COR-L47 (cell line): Measurements from ENCODE around the gene IGF1R.
"Not testable (repeated sequence)": the region's sequence is repeated elsewhere in the genome, so short reads cannot be mapped to it uniquely, and the experiment has no call there.

Experiments
- DNase-seq: peaks from one replicate; lab custom pipeline; 2025; lab: John Stamatoyannopoulos, UW

IGF1R gene

DNA sequence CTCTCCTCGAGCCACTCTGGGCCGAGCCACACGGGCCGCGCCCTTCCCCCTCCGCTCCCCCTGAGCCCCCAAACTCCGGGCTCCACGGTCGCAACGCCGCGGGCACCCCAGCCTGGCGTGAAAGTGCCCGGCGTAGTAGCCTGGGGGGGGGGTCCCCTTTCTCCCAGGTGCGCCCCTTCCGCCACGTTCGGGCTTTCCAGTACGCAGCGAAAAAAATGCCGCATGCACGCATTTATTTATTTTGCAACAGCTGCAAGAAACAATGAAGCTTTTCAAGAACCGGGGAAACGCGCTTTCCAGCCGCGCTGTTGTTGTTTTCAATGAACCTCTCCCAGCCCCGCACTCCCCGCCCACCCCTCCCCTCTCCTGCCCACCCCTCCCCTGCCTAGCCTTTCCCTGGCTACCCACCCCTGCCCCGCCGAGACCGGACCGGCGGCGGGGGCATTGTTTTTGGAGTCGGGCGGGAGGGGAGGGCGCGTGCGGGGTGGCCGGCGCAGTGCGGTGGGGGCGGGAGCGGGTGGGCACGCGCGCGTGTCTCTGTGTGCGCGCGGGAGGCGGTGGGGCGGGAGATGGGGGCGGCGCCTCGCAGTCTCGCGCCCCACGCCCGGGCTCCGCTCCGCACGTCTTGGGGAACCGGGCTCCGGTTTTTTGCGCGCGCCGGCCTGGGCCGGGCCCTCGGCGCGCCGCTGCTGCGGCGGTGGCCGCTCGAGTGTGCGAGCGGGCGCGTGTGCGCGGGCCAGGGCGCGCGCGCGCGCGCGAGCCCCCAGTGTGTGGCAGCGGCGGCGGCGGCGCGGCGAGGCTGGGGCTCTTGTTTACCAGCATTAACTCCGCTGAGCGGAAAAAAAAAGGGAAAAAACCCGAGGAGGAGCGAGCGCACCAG, at the start of gene IGF1R:
Gene IGF1R, plus strand, starts transcription at position 766 of the 880 bp plus-strand sequence. CDS start 1,043 bp downstream, outside the sequence.
- DNase-seq, result peak; percentile 83

DNA sequence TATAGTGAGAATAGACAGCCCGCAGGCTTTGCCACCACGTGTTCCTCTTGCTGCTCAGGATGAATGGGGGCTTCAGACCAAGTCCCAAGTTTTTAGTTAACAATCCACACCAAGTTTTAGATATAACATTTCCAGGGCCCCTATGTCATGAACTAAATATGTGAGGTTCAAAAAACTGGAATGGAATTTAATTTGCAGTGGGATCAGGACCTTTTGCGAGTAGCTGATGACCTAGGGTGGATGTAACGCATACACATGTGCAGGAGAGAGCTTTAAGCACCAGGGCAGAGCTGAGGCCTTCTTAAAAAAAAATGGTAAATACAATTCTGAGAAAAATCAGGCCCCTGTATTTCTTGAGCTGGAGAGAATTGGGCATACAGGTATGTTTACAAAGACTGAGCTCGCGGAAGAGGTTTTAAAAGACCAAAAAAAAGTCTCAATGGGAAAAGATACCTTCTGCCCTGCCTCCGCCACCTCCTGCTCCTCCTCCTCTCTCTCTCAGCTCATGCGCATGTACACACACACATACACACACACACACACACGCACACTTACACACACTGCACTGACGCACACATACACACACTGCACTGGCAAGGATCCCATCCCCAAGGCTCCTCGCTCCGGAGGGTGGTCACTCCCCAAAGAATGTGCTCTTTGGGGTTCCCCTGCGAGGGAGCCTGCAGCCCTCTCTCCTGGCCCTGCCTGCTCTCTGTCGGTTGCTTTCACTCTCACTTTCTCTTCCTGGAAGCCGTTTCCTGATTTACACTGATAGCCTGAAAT, 48.2 kb upstream of the IGF1R start:
- no peak for DNase-seq

DNA sequence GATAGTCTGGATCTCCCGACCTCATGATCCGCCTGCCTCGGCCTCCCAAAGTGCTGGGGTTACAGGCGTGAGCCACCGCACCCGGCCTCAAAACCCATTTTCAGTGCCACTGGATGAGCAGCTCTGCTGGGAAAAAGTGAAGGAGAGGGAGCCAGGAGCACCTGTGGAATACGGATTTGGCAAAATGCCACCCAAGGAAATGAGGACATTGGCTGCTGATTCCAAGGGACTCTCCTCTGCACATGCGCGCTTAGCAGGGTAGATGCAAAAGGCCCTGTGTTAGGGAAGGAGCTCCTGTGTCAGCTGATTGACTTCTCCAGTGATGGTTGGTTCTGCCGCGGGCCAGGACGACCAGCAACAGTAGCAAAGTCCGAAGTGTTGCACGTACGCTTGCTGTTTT, 43.4 kb upstream of the IGF1R start:
- DNase-seq, result no peak

DNA sequence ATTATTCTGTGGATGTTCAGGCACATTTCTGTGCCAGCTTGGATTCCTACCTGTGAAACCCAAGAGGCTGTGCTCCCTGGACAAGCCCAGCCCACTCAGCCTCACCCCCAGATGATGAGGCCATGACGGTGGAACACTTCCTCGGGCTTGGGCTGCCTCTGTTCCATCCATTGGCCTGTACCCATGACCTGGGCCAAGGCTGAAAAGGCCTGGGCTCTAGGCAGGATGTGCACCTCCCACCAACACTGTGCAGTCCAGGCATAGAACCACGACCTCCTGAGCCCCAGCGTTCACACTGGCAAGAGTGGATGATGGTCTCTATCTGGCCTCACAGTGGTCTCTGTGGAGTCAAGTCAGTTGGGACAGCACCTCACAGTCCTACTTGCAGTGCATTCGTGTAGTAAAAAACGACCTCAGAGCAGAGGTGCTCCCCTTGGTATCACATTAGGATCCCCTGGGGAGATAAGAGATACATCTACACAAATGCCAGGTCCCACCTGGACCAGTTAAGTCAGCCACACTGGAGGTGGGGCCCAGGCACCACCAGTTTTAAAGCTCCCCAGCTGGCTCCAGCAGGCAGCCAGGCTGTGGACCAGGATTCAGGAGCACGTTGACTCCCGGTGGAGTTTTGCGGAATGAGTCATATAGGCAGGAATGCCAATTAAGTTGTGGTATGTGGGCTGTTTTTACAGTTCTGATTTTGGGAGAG, 39.0 kb upstream of the IGF1R start:
- no peak for DNase-seq

DNA sequence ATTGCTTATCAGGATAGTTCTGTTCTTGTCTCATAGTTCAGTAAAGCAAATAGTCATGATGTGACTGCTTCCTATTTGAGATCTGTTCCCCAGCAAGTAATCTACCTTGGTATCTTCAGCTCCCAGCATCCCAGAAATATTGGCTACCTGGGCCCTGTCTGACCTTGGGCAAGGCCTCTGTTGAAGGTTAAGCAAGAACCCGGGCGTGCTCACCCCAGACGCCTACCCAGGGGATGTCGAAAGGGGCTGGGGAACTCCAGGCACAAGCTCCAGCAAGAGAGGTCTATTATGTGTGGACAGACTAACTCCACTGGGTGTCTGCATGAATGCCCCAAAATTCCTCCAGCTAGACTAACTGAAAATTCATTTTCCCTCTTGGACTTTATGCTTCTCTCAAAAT, 37.3 kb upstream of the IGF1R start:
- no peak for DNase-seq

DNA sequence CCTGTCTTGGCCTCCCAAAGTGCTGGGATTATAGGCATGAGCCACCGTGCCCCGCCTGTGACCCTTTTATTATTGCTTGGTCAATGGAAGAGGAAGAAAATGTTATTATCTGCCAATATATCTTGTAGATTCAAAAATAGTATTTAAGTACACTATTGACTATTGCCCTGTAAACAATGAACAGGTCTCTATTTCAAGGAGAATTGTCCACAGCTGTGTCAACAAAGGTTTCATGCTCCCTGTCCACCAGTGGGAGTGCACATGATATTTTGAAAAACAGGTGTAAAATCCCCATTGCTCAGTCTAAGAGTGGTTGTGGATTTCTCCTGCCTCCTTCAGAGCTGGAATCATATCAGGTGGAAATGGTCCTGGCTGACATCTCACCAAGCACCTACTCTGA, 36.5 kb upstream of the IGF1R start:
- peak; percentile 14 for DNase-seq

DNA sequence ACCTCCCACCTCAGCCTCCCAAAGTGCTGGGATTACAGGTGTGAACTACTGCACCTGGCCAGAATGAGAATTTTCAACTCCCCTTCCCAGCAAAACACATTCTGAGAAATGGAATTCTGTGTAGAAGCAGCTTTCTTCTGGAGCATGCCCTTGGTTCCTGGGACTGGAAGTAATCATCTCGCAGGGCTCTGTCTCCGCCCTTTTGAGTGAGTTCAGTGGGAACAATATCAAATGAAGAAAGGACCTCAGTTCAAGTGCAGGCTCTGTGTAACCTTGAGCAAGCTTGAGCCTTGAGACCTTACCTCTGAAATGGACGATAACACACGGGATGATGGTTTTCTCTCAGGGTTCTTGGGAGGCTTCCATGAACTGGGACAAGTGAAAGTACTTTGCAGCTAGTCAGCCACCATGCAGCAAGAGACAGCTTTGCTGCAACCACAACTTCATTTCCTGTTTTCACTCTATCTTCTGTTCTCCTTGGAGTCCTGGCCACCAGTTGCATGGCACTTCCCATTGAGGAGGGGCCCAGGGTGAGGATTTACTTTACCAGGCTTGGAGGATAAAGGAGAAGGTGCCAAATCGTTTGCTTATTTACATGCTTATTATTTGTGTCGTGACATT, 35.7 kb upstream of the IGF1R start:
- no peak for DNase-seq

DNA sequence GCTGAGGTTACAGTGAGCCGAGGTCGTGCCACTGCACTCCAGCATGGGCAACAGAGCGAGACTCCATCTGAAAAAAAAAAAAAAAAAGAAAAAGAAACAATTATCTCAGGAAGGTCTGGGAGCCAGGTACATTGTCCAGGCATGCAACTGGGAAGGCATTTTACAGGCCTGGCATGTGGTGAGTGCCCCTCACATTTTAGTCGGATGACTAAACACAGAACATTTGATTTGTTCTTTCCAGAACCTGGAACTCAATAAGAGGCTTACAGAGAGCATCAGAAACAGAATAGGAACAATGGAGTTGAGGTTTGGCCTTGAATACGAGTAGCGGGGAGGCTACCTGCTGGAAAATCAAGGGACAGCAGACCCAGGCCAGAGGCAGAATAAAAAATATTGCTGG, 33.7 kb upstream of the IGF1R start:
- DNase-seq, result no peak

DNA sequence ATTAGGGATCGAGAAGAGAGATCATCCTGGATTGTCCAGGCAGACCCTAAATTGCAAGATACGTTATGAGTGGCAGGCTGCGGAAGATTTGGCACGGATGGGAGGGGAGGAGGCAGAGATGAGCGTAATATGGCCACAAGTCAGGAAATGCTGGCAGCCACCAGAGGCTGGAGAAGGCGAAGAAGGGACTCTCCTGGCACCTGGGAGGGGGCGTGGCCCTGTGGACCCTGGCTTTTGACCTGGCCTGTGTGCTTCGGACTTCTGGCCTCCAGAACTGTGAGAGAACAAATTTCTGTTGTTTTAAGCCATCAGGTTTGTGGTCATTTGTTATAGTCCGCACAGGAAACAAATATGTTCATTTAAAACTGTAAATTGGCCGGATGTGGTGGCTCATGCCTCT, 31.9 kb upstream of the IGF1R start:
- no peak for DNase-seq

DNA sequence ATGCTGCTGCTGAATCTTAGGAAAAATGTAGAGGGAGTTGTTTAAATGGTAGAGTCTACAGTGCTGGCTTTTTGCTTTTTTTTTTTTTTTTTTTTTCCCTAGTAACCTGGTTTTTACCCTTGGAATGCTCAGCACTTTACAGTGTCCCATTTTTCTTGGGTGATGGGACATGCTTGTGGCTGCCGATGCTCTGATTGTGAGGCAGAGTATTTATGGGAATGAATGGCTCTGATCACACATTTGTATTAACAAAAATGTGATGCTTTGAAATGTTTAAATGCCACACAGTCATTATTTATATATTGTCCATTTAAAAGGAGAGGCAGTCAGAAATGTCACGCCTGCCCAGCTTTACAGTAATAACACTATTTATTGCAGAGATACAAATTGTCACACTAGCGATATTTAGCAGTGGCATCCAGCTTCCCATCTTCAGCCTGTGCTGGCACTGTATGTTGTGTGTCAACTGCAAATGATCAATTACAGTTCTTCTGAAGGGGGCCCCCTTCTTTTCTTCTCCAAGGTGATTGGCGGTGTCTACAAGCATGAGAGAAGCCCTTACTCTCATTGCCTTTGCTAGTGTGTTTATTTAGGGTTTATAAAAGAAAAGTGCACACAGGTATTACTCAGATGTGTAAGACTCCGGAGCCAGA, 30.9 kb upstream of the IGF1R start:
- DNase-seq, result no peak

DNA sequence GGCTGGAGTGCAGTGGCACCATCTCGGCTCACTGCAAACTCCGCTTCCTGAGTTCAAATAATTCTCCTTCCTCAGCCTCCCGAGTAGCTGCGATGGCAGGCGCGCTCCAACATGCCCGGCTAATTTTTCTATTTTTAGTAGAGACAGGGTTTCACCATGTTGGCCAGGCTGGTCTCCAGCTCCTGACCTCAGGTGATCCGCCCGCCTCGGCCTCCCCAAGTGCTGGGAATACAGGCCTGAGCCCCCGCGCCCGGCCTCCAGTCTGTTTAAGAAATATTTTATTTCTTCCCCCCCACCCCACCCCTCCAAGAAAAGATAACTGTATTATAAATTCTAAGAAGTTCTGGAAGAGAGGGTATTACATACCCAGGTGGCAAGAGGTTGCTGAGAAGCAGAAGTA, 29.8 kb upstream of the IGF1R start:
- not testable (repeated sequence) for DNase-seq

DNA sequence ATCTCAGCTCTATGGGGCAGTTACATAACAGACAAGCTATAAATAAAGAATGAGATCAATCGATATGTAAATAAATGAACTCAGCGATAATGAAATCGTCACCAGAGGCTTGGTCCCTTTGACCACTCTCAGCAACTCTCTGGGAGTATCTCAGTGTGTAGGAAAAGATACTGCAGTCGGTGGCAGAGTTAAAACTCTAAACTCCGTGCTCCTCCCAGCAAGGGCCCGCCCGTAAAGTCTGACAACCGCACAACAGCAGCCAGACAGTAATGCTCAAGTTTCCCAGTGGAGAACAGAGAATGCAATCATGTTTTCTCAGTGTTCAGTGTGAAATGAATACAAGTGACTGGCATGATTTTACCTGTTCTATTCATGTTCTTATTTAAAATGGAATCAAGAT, 28.3 kb upstream of the IGF1R start:
- DNase-seq, result no peak

DNA sequence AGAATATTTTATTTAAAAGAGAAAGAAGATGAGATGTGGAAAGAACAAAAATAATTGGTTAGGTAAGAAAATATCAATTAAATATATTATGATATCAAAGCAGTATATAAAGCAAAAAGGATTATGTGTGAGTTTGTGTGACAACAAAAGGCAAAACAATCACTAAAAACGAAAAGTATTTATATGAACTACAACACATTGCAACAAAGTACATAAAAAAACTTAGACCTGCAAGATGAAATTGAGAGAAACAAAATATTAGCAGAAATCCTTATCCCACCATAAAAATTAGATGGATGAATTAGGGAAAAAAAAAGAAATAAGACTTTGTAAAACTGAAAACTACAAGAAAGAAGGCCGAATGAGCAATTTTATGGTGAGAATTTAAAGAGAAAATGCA, 27.3 kb upstream of the IGF1R start:
- DNase-seq, result no peak

DNA sequence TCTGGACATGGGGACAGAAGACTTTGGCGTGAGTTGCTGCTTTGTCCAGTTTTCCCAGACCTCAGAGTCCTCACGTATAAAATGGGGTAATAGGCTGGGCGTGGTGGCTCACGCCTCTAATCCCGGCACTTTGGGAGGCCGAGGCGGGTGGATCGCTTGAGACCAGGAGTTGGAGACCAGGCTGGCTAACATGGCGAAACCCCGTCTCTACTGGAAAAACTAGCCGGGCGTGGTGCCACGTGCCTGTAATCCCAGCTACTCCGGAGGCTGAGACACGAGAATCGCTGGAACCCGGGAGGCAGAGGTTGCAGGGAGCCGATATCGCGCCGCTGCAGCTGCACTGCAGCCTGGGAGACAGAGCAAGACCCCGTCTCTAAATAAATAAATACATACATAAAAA, 22.7 kb upstream of the IGF1R start:
- no peak for DNase-seq

DNA sequence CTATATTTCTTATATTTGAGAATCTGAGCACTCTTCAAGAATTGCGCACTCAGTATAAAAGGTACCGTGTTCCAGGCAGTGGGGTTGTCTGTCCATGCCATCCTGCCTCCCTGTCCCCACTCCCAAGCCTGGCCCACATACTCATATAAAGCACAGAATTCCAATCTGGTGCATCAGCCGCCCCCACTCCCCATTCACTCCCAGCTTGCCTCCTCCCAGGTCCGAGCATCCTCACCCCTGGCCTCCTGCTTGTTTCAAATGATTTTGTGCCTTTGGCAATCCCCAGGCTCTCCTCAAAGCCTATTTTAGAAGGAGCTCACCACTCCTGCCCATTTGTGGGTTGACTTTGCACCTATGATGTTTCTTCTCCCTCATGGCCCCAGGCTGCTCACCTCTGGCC, 22.2 kb upstream of the IGF1R start:
- DNase-seq, result no peak

DNA sequence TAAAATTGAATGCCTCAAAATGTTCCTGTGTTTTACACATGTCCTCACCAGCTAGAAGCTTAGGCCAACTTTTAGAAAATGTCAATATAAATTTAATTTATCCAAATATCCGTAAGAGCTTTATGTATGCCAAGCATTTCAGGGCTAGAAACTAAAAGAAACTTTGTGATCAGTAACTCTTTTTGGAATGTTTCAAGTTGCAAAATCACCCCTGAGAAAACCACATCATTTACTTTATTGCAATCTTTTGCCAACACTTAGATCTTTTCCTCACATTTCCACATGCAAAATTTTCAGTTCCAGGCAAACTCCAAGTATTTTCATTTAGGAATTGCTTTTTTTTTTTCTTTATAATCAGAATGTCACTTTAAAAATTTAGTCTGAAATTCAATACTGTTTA, 20.1 kb upstream of the IGF1R start:
- no peak for DNase-seq

DNA sequence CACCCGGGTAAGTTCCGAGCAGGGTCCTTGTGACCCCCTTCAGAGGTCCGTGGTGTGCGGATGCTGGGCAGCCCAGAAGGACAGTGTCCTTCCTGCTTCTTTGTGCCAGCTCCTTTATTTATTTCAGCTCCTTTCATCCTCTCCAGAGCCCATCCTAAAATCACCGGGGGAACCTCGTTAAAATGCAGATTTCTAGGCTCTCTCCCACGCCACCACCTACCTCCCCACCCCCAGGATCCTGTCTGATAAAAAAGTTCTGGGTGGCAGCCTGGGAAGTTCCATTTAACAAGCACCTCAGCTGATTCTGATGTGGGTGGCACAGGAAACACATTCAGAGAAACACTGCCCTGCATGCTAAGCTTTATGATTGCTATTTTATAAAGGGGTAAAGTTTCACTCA, 12.5 kb upstream of the IGF1R start:
- no peak for DNase-seq

DNA sequence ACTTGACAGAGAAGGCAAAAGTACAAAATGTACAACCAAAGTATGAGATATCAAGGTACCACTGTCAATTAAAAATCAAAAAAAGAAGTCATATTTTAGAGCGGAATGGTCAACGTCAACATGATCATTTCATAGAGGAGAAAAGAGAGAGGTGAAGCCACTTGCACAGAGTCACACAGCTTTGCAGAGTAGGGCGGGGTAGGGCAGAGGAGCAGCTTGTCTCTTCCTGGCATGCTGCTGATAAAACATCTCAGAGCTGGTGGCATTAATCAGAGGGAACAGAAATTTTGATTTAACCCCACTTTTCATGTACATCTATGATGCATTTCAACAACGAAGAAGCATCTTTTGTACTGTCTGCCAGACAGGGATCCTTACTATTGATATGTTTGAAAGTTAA, 5.2 kb upstream of the IGF1R start:
- no peak for DNase-seq

DNA sequence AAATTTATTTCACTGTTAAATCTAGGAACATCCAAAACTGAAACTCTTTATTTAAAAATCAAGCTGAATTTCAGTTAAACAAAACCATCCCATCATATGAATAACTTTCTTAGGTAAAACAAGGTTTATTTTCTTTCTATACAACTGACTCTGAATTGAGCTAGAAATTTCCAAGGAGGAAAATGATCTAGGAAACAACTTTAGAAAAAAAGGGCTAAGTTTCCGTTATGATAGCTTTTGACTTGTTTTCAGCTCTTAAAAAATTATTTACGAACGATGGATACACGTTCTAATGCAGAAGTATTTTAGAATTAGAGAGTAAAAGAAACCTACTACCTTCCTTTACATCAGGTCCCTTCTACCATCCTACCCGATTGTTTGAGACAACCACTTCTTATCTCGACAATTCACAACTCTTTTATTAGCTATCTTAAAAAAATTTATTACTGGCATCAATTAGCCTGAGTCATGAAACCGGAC, 1.8 kb upstream of the IGF1R start:
- DNase-seq, result no peak

DNA sequence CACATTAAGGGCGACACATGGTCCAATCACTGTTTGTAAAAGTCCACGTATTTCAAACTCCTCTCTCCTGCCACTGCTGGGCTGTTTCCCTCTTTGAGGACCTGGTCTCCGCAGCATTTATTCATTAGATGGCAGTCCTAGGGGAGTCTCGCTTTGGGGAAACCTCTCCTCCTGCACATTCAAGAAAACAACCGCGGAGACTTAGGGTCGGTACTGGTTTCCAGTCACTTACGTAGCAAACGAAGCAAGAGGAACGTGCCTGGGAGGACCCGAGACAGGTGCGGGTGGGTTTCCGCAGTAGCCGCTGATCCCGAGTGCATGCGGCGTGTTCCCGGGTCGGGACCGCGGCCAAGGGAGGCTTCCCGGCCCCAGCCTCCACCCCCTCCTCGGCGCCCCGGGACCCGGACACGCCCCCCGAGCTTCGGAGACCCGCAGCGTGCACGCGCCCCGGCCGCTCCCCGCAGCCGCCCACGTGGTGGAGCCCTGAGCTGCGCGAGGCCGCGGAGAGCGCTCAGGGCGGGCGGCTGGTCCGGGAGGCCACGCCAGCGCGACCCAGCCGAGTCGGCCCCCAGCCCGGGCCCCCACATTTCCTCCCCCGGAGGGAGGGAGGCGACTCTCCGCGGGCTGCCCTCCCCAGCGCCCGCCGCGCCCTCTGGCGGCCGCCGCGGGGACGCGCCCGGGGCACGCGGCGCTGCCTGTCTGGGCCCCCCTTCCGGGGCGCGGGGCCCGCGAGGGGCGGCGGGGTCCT, 1.1 kb upstream of the IGF1R start:
- peak; percentile 41 for DNase-seq
